ENCODE results near the gene NDUFS6.

NDUFS6 gene

GRCh38 chr5:1808439-1808838, 7.2 kb downstream of the NDUFS6 start:
- no peak for TF ChIP-seq OSR1 (CRISPR knock-in tag; IDR thresholded peaks at IDR 0.05)
- no peak for TF ChIP-seq ESRRG (CRISPR knock-in tag; IDR thresholded peaks at IDR 0.05)
- no peak for TF ChIP-seq ARNTL (CRISPR knock-in tag; IDR thresholded peaks at IDR 0.05; ENCODE audit: borderline replicate concordance, low read depth)
- no peak for TF ChIP-seq ZC3H10 (CRISPR knock-in tag; IDR thresholded peaks at IDR 0.05)
- TF ChIP-seq CREB5 (CRISPR knock-in tag; IDR thresholded peaks at IDR 0.05; ENCODE audit: low read depth) = no peak
- TF ChIP-seq ZFP3 (CRISPR knock-in tag; IDR thresholded peaks at IDR 0.05) = no peak
- TF ChIP-seq, protein P1, sequence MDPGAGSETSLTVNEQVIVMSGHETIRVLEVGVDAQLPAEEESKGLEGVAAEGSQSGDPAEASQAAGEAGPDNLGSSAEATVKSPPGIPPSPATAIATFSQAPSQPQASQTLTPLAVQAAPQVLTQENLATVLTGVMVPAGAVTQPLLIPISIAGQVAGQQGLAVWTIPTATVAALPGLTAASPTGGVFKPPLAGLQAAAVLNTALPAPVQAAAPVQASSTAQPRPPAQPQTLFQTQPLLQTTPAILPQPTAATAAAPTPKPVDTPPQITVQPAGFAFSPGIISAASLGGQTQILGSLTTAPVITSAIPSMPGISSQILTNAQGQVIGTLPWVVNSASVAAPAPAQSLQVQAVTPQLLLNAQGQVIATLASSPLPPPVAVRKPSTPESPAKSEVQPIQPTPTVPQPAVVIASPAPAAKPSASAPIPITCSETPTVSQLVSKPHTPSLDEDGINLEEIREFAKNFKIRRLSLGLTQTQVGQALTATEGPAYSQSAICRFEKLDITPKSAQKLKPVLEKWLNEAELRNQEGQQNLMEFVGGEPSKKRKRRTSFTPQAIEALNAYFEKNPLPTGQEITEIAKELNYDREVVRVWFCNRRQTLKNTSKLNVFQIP (CRISPR knock-in tag; IDR thresholded peaks at IDR 0.05; ENCODE audit: borderline replicate concordance, low read depth) = no peak
- no peak for TF ChIP-seq ISL1 (CRISPR knock-in tag; IDR thresholded peaks at IDR 0.05)
- TF ChIP-seq BACH2 (CRISPR knock-in tag; IDR thresholded peaks at IDR 0.05; ENCODE audit: borderline replicate concordance) = no peak
- ATAC-seq = no peak

DNA sequence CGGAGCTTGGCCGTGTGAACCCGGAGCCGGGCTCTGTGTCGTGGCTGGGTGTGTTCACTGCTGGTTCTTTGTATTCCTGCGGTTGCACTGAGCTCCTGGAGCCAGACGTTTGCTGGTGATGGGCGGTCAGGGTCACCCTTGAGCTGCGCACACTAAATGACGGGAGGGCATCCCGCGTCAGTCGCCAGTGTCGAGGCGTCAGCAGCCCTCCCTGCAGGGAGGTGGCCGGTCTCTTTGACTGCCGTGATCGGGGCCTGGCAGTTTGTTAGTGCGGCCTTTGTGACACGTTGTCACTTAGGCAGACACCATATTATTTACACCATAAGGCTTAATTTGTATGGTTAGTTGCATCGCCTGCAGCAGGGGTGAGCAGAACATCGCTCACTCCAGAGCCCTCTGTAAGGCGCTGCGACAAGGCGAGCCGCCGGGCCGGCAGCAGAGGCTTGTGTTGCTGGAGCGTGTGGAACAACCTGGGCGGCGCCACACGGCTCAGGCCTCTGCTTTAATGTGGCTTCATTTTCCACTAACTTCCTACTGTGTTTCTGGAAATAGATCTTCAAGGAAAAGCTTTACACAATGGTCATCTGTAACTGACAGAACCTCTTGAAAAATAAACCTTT, 8.3 kb downstream of the NDUFS6 start:
- TF ChIP-seq OSR1 (CRISPR knock-in tag; IDR thresholded peaks at IDR 0.05) (no peak), CSDC2 (CRISPR knock-in tag; IDR thresholded peaks at IDR 0.05) (no peak), TSHZ2 (CRISPR knock-in tag; IDR thresholded peaks at IDR 0.05) (no peak), ESRRG (CRISPR knock-in tag; IDR thresholded peaks at IDR 0.05) (no peak), SNAI2 (CRISPR knock-in tag; IDR thresholded peaks at IDR 0.05) (no peak), TCF4 (CRISPR knock-in tag; IDR thresholded peaks at IDR 0.05; ENCODE audit: borderline replicate concordance) (no peak), ZNF565 (CRISPR knock-in tag; conservative IDR thresholded peaks at IDR 0.05; ENCODE audit: low read depth) (no peak), CSRNP3 (CRISPR knock-in tag; IDR thresholded peaks at IDR 0.05) (no peak)
- TF ChIP-seq, protein P1 (CRISPR knock-in tag; IDR thresholded peaks at IDR 0.05; ENCODE audit: borderline replicate concordance, low read depth) = no peak
- ATAC-seq = no peak

GRCh38 chr5:1810581-1811101, 9.4 kb downstream of the NDUFS6 start:
- no peak for ATAC-seq
- TF ChIP-seq ARNTL (CRISPR knock-in tag; IDR thresholded peaks at IDR 0.05; ENCODE audit: borderline replicate concordance, low read depth) (no peak), ZNF70 (CRISPR knock-in tag; IDR thresholded peaks at IDR 0.05) (no peak), ZFP3 (CRISPR knock-in tag; IDR thresholded peaks at IDR 0.05) (no peak), CSDC2 (CRISPR knock-in tag; IDR thresholded peaks at IDR 0.05) (no peak), RARB (CRISPR knock-in tag; IDR thresholded peaks at IDR 0.05) (no peak), ZNF8 (CRISPR knock-in tag; IDR thresholded peaks at IDR 0.05) (no peak), GLIS3 (CRISPR knock-in tag; IDR thresholded peaks at IDR 0.05) (no peak), OSR1 (CRISPR knock-in tag; IDR thresholded peaks at IDR 0.05) (no peak), CSRNP3 (CRISPR knock-in tag; IDR thresholded peaks at IDR 0.05) (no peak), TCF4 (CRISPR knock-in tag; IDR thresholded peaks at IDR 0.05; ENCODE audit: borderline replicate concordance) (no peak), ESRRG (CRISPR knock-in tag; IDR thresholded peaks at IDR 0.05) (no peak), CREB5 (CRISPR knock-in tag; IDR thresholded peaks at IDR 0.05; ENCODE audit: low read depth) (no peak), ZC3H10 (CRISPR knock-in tag; IDR thresholded peaks at IDR 0.05) (no peak), BACH2 (CRISPR knock-in tag; IDR thresholded peaks at IDR 0.05; ENCODE audit: borderline replicate concordance) (no peak), PPARA (CRISPR knock-in tag; IDR thresholded peaks at IDR 0.05; ENCODE audit: borderline replicate concordance) (no peak), TOX (CRISPR knock-in tag; IDR thresholded peaks at IDR 0.05; ENCODE audit: borderline replicate concordance) (no peak)

Measured in SK-N-SH treated with all-trans-retinoic acid at 6 μM for 48 hours (cell line).